ENCODE results near the gene PLEKHJ1. TPM values are rescaled to one million over a fixed set of nuclear protein-coding genes. Genes with fewer than 3 reads are reported as not detected.

Gene PLEKHJ1
- total RNA-seq, 1 donor from 2014 or later = 107 TPM

GRCh38 chr19:2240881-2241760 is 5.0 kb upstream of the PLEKHJ1 start:
- H3K9me3 Mint-ChIP-seq = no peaks in the 10 kb centered on the region
- H3K36me3 Mint-ChIP-seq = peaks cover 6% of the 10 kb centered on the region
- H3K27ac Mint-ChIP-seq = peak overlapping the region; percentile 65
- DNase-seq (ENCODE audit: extremely low spot score, unreplicated experiment) = no peak
- H3K27me3 Mint-ChIP-seq = peaks cover 5% of the 10 kb centered on the region
- H3K4me3 Mint-ChIP-seq = peak overlapping the region; percentile 100
- H3K4me1 Mint-ChIP-seq (ENCODE audit: unreplicated experiment) = peaks cover 40% of the 10 kb centered on the region
- no peak for TF ChIP-seq CTCF (conservative IDR thresholded peaks at IDR 0.05)

GRCh38 chr19:2239771-2240770 is 3.9 kb upstream of the PLEKHJ1 start:
- peak overlapping the region; percentile 100 for H3K4me3 Mint-ChIP-seq
- H3K27me3 Mint-ChIP-seq = peaks cover 5% of the 10 kb centered on the region
- DNase-seq (ENCODE audit: extremely low spot score, unreplicated experiment) = no peak
- H3K36me3 Mint-ChIP-seq = peaks cover 9% of the 10 kb centered on the region
- H3K27ac Mint-ChIP-seq = peak overlapping the region; percentile 99
- no peak for TF ChIP-seq CTCF (conservative IDR thresholded peaks at IDR 0.05)
- peaks cover 43% of the 10 kb centered on the region for H3K4me1 Mint-ChIP-seq (ENCODE audit: unreplicated experiment)
- H3K9me3 Mint-ChIP-seq = no peaks in the 10 kb centered on the region

GRCh38 chr19:2239173-2239572 is 3.0 kb upstream of the PLEKHJ1 start:
- Mint-ChIP-seq H3K27ac (peak overlapping the region; percentile 99), H3K4me1 (ENCODE audit: unreplicated experiment) (peaks cover 48% of the 10 kb centered on the region), H3K36me3 (peaks cover 11% of the 10 kb centered on the region), H3K27me3 (peaks cover 5% of the 10 kb centered on the region), H3K4me3 (peak overlapping the region; percentile 100), H3K9me3 (no peaks in the 10 kb centered on the region)
- TF ChIP-seq CTCF (conservative IDR thresholded peaks at IDR 0.05) = no peak
- no peak for DNase-seq (ENCODE audit: extremely low spot score, unreplicated experiment)

- no peak for TF ChIP-seq CTCF (conservative IDR thresholded peaks at IDR 0.05)
- Mint-ChIP-seq H3K36me3 (peaks cover 11% of the 10 kb centered on the region), H3K27ac (peak overlapping the region; percentile 99), H3K9me3 (no peaks in the 10 kb centered on the region), H3K27me3 (peaks cover 5% of the 10 kb centered on the region), H3K4me1 (ENCODE audit: unreplicated experiment) (peaks cover 50% of the 10 kb centered on the region), H3K4me3 (peak overlapping the region; percentile 100)
- no peak for DNase-seq (ENCODE audit: extremely low spot score, unreplicated experiment)
Observed at GRCh38 chr19:2237869-2238153, 1.7 kb upstream of the PLEKHJ1 start.

- H3K36me3 Mint-ChIP-seq = peaks cover 11% of the 10 kb centered on the region
- no peak for DNase-seq (ENCODE audit: extremely low spot score, unreplicated experiment)
- peaks cover 5% of the 10 kb centered on the region for H3K27me3 Mint-ChIP-seq
- no peak for TF ChIP-seq CTCF (conservative IDR thresholded peaks at IDR 0.05)
- peak overlapping the region; percentile 99 for H3K27ac Mint-ChIP-seq
- peaks cover 44% of the 10 kb centered on the region for H3K4me1 Mint-ChIP-seq (ENCODE audit: unreplicated experiment)
- no peaks in the 10 kb centered on the region for H3K9me3 Mint-ChIP-seq
- peak overlapping the region; percentile 100 for H3K4me3 Mint-ChIP-seq
Observed at GRCh38 chr19:2237051-2237868, 1.1 kb upstream of the PLEKHJ1 start.

Measured in type B pancreatic cell (in vitro differentiated cells).